ENCODE results near the gene AKNAD1.

DNA sequence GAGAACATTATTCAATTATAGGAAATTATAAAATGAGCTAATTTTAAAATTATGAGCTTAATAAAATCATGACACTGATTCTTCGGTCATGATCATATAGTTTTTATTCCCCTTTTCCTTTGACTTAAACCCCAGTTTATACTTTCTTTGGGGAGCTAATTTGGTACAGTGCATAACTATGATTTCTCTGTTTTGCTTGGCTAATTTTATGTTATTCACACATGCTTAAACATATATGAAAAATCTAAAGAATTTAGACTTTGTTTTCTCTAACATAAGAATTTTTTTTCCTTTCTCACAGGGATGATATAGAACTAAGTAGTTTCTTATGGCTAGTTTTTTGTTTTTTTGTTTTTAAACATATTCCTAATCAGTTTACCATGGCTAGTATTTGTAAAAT is 57.9 kb downstream of the AKNAD1 start:
- TF ChIP-seq, protein P1, sequence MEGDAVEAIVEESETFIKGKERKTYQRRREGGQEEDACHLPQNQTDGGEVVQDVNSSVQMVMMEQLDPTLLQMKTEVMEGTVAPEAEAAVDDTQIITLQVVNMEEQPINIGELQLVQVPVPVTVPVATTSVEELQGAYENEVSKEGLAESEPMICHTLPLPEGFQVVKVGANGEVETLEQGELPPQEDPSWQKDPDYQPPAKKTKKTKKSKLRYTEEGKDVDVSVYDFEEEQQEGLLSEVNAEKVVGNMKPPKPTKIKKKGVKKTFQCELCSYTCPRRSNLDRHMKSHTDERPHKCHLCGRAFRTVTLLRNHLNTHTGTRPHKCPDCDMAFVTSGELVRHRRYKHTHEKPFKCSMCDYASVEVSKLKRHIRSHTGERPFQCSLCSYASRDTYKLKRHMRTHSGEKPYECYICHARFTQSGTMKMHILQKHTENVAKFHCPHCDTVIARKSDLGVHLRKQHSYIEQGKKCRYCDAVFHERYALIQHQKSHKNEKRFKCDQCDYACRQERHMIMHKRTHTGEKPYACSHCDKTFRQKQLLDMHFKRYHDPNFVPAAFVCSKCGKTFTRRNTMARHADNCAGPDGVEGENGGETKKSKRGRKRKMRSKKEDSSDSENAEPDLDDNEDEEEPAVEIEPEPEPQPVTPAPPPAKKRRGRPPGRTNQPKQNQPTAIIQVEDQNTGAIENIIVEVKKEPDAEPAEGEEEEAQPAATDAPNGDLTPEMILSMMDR (IDR thresholded peaks at IDR 0.05 in 4 of 5, conservative IDR thresholded peaks at IDR 0.05 in 1 of 5) = no peak
- TF ChIP-seq POLR2A (IDR thresholded peaks at IDR 0.05) = no peak
